Epithelial cell of proximal tubule (primary cell): ENCODE data around the gene COX8C. TPM values are rescaled to one million over a fixed set of nuclear protein-coding genes. Genes with fewer than 3 reads are reported as not detected.

Source experiments
- DNase-seq: peaks from one replicate; pipeline ENCODE4 v3.0.0-alpha.2; 2011; ENCODE audit warnings: low read depth
- H3K4me3 ChIP-seq: 2 replicates; pipeline ENCODE4 v1.5.1; 2011; ENCODE audit warnings: low read depth, mild to moderate bottlenecking, low read length
- CTCF ChIP-seq: conservative IDR thresholded peaks from 2 replicates; pipeline ENCODE4 v1.5.1; 2012; ENCODE audit warnings: low read depth, mild to moderate bottlenecking, low read length
- total RNA-seq: library from RNA; depleted of rRNA; stranded (reverse); fragments of >200 nt; gene quantifications from 2 replicates; pipeline ENCODE4 v1.2.3, GENCODE V29; 2015

Gene COX8C
- total RNA-seq, 1 donor from 2014 or later: not detected

- no peak for DNase-seq
- H3K4me3 ChIP-seq: no peak overlapping the region
- no peak for TF ChIP-seq CTCF
Observed at GRCh38 chr14:93320489-93320888, 26.5 kb upstream of the COX8C start.

- no peak for TF ChIP-seq CTCF
- DNase-seq: no peak
- H3K4me3 ChIP-seq: no peak overlapping the region
Observed at GRCh38 chr14:93322929-93323599, 23.9 kb upstream of the COX8C start.

GRCh38 chr14:93323600-93324174 lies 23.3 kb upstream of the COX8C start:
- H3K4me3 ChIP-seq: no peak overlapping the region
- DNase-seq: no peak
- TF ChIP-seq CTCF: no peak

GRCh38 chr14:93326196-93326595 lies 20.8 kb upstream of the COX8C start:
- H3K4me3 ChIP-seq: no peak overlapping the region
- no peak for TF ChIP-seq CTCF
- DNase-seq: no peak

GRCh38 chr14:93328546-93328945 lies 18.4 kb upstream of the COX8C start:
- no peak for DNase-seq
- H3K4me3 ChIP-seq: no peak overlapping the region
- no peak for TF ChIP-seq CTCF

- peak overlapping the region; percentile 69 for H3K4me3 ChIP-seq
- no peak for DNase-seq
- no peak for TF ChIP-seq CTCF
Observed at GRCh38 chr14:93329965-93330608, 16.9 kb upstream of the COX8C start.
